Forelimb muscle (tissue), 1 donor: ENCODE data around the gene CFAP161. TPM values are rescaled to one million over a fixed set of nuclear protein-coding genes. Genes with fewer than 3 reads are reported as not detected.
A peak's percentile ranks its signal among the peaks of the same experiment; 100 is the strongest.
"Not testable (repeated sequence)": the region's sequence is repeated elsewhere in the genome, so short reads cannot be mapped to it uniquely, and the experiment has no call there.

ENCODE experiments used
- DNase-seq: peaks from one replicate; pipeline ENCODE4 v3.0.0-alpha.2; 2013; ENCODE audit warnings: low read depth
- polyA plus RNA-seq: library from polyadenylated mRNA; unstranded; fragments of 120-200 nt; gene quantifications from one replicate; pipeline ENCODE4 v1.2.1, GENCODE V29; 2013; ENCODE audit not compliant: insufficient read length

The CFAP161 gene
- polyA plus RNA-seq, 1 donor, result 0.37 TPM

DNA sequence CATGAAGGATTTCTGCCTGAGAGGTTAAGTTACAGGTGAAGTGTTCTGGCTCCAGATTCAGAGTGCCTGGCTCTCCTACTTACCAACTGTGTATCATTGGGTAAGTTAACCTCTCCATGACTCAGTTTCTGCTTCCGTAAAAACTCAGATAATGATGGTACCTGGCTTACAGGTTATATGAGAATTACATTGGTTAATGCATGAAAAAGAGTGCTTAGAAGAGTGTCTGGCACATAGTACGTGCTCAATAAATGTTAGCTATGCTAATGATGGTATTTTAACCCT lies 23.8 kb downstream of the CFAP161 start:
- DNase-seq, result no peak

DNA sequence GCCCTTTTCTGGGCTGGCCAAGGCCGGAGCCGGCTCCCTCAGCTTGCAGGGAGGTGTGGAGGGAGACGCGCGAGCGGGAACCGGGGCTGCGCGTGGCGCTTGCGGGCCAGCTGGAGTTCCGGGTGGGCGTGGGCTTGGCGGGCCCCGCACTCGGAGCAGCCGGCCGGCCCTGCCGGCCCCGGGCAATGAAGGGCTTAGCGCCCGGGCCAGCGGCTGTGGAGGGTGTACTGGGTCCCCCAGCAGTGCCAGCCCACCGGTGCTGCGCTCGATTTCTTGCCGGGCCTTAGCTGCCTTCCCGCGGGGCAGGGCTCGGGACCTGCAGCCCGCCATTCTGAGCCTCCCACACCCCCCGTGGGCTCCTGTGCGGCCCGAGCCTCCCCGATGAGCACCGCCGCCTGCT lies 24.5 kb downstream of the CFAP161 start:
- DNase-seq, result not testable (repeated sequence)

DNA sequence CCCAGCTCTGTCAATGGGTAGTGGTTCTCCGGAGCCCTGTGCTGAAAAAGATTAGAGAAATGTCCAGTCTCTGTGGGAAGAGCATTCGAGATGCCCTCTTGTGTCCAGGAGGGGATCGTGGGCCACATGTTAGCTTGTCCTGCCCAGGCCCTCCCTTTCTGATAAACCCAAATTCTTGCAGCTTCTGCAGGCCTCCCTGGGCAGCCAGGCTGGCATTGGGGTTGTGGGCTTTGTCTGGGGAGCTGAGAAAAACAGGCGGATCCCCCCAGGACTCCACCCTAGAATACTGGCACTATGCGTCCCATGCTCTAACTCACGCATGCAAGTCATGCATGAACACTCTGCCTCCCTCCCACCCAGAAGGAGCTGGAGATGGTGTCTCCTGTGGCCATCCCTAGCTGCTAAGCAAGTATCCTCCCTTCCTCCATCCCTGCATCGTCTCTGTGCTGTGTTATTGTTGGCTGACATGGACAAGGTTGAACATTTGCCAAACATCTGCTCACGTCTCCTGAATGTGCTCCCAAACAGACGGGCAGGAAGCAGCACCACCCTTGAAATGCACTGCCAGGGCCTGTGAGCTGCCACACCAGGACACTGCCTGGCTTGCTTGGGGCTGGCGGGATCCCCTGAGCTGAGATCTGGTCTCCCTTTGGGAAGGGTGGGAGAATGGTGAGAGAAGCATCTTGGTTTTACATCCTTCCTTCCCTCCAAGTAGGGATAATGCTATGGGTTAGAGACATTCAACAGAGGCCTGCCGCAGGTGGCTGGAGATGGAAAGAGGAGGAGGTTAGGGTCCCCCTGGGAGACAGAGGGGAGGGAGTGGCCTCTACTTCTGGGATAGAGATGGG lies 26.5 kb downstream of the CFAP161 start:
- DNase-seq, result peak; percentile 90

- DNase-seq, result no peak
Observed at GRCh38 chr15:81161160-81161673, 27.1 kb downstream of the CFAP161 start.

GRCh38 chr15:81161851-81162250 lies 27.8 kb downstream of the CFAP161 start:
- no peak for DNase-seq

DNA sequence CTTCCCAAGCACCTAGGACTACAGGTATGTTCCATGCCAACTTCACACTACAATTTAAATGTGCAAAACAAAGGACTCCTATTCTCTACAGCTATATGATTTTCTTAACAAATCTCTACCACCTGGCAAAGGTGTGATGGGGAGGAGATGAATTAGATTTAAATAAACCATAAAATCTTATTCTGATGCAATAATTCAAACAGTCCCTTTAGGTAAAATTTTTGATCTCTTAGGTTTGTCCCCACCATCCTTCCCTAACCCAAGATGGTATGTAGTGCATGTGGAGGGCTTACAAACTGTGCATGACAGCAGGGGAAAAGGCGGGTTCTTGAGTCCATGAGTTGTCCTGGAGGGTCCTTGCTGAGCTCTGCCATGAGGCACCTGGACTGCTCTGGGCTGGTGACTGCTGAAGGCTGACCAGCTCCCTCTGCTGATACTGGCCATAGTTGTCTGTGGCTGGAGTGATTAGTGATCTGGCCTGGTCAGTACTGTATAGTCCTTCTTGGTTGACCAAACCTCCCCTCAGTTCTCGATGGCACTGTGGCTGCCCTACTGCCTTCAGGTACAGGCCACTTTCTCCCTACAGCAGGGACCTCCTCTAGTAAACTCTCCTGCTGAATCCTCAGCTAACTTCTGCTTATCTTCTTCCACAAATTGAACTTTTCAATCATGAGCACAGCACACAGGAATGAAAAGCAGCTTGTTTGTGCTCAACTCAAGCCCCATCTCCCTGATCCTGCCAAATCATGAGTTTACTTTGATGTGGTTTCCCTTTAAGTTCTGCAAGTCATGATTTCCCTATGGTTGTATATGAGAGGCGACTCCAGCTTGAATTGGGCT lies 30.1 kb downstream of the CFAP161 start:
- no peak for DNase-seq

GRCh38 chr15:81165535-81165934 lies 31.5 kb downstream of the CFAP161 start:
- DNase-seq, result no peak

- no peak for DNase-seq
Observed at GRCh38 chr15:81166636-81167305, 32.7 kb downstream of the CFAP161 start.

- no peak for DNase-seq
Observed at GRCh38 chr15:81168131-81168526, 34.1 kb downstream of the CFAP161 start.

DNA sequence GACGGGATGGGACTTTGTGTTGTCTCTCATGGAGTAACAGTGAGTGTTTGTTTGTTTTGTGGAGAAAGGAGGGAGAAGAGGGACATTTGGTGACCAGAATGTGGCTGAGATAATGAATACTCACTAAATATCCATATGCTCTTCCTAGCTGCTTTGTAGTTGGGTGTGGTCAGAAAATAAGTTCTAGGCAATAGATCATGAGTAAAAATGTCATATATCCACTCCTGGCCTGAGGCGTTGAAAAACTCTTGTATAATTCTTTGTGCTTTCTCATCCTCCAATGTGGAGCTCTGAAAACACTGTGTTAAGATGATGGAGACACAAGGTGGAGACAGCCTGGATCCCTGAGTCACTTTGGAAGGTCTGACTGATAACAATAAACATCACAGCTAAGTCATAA lies 34.6 kb downstream of the CFAP161 start:
- DNase-seq, result no peak

DNA sequence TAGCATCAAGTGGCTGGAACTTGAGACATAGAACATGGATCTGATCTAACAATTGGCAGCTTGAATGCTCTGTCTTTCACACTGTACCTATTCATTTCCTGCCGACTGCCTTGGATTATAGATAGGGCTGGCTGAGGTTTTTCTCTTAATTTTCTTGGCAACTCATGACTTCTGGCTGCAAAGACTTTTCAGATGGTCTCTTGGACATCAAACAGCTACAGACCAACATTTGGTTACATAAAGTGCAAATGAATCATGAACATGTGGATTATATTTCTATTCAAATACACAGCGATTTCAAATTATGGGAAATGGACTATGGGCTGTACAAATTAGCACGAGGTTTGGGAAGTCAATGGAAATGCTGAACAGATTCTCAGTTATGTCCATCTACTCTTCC lies 36.4 kb downstream of the CFAP161 start:
- no peak for DNase-seq

GRCh38 chr15:81171286-81171685 lies 37.2 kb downstream of the CFAP161 start:
- no peak for DNase-seq

DNA sequence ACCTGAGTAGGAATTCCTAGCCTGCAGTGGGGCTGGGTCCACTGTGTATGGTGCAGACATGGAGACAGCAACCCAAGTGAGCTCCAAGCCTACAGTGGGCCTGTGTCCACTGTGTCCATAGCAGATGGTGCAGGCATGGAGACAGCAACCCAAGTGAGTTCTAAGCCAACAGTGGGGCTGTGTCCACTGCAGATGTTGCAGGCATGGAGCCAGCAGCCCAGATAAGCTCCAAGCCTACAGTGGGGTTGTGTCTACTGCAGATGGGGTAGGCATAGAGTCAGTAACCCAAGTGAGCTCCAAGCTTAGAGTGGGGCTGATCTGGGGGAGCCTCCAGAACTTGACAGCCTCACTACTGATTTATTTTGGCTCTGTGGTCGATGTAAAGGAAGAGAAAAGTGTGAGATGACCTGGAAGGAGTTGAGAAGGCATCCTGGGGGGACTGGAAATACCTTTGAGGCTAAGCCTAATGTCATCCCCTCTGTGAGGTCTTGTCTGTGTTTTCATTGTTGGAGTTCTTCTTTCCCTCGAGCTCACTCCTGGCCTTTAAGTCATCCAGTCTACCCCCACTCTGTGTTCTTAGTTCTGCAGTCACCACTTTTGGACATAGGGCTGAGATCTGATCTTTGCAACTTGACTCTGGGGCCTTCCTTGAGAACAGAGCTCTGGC lies 40.2 kb downstream of the CFAP161 start:
- DNase-seq, result no peak

GRCh38 chr15:81174792-81175327 lies 40.8 kb downstream of the CFAP161 start:
- no peak for DNase-seq

GRCh38 chr15:81175496-81175895 lies 41.4 kb downstream of the CFAP161 start:
- DNase-seq, result no peak

DNA sequence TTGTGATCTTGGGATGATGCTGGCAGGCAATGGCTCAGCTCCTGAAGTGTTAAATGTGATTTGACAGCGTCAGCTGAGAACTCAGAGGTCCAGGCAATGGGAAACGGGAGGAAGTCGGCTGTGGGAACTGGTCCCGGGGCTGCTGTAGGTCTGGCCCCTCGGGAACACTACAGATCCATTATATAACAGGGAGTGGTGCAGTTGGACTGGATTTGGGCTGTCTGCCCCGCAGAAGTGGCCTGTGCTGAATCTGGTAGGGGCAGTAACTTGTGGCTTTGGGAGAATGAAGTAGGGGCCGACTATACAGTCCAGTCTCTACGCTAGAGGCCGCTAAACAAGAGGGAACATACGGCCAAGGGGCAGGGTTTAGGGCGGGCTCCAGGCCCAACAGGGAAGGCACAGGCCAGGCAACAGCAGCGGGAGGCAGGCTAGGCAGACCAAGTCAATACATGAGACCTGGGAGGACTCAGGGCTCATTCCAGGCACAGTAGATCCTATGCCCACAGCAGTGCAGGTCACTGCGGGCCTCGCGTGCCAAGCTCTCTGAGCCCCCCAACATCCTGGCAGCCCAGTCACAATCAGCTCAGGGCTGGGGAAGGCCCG lies 42.3 kb downstream of the CFAP161 start:
- DNase-seq, result no peak

GRCh38 chr15:81178365-81178764 lies 44.3 kb downstream of the CFAP161 start:
- no peak for DNase-seq

DNA sequence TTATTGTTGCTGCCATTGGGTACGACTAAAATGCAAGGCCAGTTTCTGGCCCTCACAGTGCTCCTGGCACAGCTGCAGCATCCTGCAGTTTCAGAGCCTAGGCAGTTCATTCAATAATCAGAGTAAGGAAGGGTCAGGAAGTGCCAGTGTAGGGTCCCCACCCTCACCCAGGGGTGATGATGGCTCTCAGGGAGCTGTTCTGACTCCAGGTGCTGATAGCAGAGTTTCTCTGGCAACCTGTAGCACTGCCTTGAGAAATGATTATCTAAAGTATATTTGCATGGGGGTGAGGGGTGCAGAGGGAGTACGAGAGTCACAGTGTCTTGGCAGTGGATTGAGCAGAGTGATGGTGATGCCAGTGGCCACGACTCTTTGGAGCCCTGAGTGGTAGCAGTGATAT lies 47.1 kb downstream of the CFAP161 start:
- no peak for DNase-seq

DNA sequence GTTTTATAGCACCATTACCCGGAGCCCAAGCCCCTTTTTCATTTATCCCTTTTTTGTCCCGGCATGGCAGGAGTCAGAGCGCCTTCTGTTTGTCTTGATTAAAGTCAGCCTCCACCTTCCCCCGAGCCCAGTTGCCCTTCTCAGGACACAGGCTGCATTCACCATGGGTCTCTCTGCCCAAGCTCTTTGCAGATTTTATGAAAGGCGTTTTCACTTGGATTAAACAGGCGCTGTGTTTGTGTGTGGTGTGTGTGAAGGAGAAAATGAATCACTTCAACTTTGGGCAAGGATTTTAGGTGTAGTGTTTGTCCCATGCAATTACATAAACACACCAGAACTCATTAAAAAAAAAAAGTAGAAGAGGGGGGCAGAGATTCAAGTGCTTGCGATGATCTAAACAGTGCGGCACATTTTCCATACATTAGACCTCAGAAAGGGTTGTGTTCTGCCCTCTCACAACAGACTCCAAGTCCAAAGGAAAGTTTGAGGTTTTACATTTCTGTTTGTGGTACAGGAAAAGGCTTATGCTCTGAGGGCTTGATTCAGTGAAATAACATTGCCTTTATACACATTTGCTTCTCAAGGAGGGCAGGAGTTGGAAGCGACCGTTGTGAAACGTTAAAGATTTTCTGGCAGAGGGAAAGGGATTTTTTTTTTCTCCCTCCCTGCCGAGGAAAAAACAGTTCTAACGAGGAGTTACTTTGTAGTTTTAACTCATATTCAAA lies 48.1 kb downstream of the CFAP161 start:
- no peak for DNase-seq

- DNase-seq, result no peak
Observed at GRCh38 chr15:81182756-81183438, 48.8 kb downstream of the CFAP161 start.
